Breast epithelium (tissue), 4 donors: ENCODE measurements around the gene MACROD2. TPM values are rescaled to one million over a fixed set of nuclear protein-coding genes. Genes with fewer than 3 reads are reported as not detected.

ENCODE experiments used
- DNase-seq, 2 donors: peaks; one replicate each; pipeline ENCODE4 v3.0.0-alpha.2; 2019; ENCODE audit warnings: low spot score in 2 of 2
- H3K27ac ChIP-seq, 2 donors: fragments of 200-600 bp; sonication (generic) in 1 of 2; one replicate each; pipeline ENCODE4 v1.5.1; 2016 to 2019; ENCODE audit warnings: mild to moderate bottlenecking in 1 of 2
- H3K27me3 ChIP-seq, 2 donors: fragments of 200-600 bp; sonication (generic) in 1 of 2; one replicate each; pipeline versions ENCODE4 v1.5.1 to v1.6.0; 2017 to 2019; ENCODE audit warnings: control low read depth in 1 of 2, mild to moderate bottlenecking in 1 of 2
- H3K36me3 ChIP-seq: fragments of 200-600 bp; one replicate; pipeline ENCODE4 v1.5.1; 2019
- H3K4me1 ChIP-seq, 2 donors: fragments of 200-600 bp; sonication (generic); one replicate each; pipeline ENCODE4 v1.5.1; 2016 to 2019; ENCODE audit warnings: control low read depth in 1 of 2
- H3K4me3 ChIP-seq, 3 donors: fragments of 200-600 bp; sonication (generic); 1 replicate in 2 of 3; 2 replicates in 1 of 3; pipeline ENCODE4 v1.5.1; 2016 to 2019; ENCODE audit warnings: mild to moderate bottlenecking in 3 of 3, moderate library complexity in 2 of 3
- H3K9me3 ChIP-seq, 2 donors: fragments of 200-600 bp; sonication (generic) in 1 of 2; one replicate each; pipeline ENCODE4 v1.5.1; 2016 to 2019; ENCODE audit warnings: control low read depth in 1 of 2
- POLR2A ChIP-seq: fragments of 450-650 bp; IDR thresholded peaks from one replicate; pipeline ENCODE4 v1.6.1; 2016; ENCODE audit warnings: antibody characterized with exemption, mild to moderate bottlenecking, moderate library complexity
- POLR2AphosphoS5 ChIP-seq, 3 donors: sonication (generic); formaldehyde crosslinking; IDR thresholded peaks; one replicate each; pipeline ENCODE4 v1.6.1; 2017; ENCODE audit warnings: antibody characterized with exemption in 3 of 3
- intact Hi-C: fragments of 100-400 bp; cut with DNase I; formaldehyde crosslinking; loops from one replicate; pipeline ENCODE4 v1.15.1; 2023; ENCODE audit warnings: low total_unique reads
- total RNA-seq, 3 donors: library from RNA; depleted of rRNA; stranded (reverse); fragments of >200 nt; gene quantifications; one replicate each; pipeline ENCODE4 v1.1.0, GENCODE V29; 2016
- TF ChIP-seq, protein P1 (sequence below), 3 donors: fragments of 450-650 bp; IDR thresholded peaks; one replicate each; pipeline ENCODE4 v1.5.1; 2016 to 2017; ENCODE audit warnings: antibody characterized with exemption in 3 of 3, mild to moderate bottlenecking in 3 of 3, moderate library complexity in 3 of 3

MACROD2 gene
- total RNA-seq, 3 donors from 2014 or later: 6.7 to 26.8 (median 8.8) TPM

DNA sequence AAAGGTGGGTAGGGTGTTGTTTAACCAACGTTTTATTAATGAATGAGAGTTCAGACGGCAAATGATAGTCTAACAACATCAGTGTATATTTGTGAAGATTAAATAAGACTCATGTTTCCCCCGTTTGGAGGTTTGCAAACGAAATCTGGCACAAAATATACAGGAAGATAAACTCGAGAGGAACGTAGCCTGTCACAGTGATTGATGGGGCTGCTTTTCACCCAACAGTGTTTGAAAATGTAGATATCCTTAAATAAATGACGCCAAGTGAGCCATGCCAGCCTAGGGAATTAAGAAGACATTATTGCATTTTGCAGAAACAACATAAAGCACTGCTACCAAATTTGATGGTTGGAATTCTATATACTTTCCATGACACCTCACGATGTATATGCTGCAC is 1038.6 kb downstream of the MACROD2 start:
- H3K36me3 ChIP-seq: no peaks in the 10 kb centered on the region
- no peaks in the 10 kb centered on the region for H3K4me1 ChIP-seq
- no peak for DNase-seq
- no peak overlapping the region for H3K4me3 ChIP-seq
- H3K27ac ChIP-seq: no peak overlapping the region
- no peaks in the 10 kb centered on the region for H3K9me3 ChIP-seq
- TF ChIP-seq, protein P1, sequence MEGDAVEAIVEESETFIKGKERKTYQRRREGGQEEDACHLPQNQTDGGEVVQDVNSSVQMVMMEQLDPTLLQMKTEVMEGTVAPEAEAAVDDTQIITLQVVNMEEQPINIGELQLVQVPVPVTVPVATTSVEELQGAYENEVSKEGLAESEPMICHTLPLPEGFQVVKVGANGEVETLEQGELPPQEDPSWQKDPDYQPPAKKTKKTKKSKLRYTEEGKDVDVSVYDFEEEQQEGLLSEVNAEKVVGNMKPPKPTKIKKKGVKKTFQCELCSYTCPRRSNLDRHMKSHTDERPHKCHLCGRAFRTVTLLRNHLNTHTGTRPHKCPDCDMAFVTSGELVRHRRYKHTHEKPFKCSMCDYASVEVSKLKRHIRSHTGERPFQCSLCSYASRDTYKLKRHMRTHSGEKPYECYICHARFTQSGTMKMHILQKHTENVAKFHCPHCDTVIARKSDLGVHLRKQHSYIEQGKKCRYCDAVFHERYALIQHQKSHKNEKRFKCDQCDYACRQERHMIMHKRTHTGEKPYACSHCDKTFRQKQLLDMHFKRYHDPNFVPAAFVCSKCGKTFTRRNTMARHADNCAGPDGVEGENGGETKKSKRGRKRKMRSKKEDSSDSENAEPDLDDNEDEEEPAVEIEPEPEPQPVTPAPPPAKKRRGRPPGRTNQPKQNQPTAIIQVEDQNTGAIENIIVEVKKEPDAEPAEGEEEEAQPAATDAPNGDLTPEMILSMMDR (IDR thresholded peaks at IDR 0.05): no peak
- no peak for TF ChIP-seq POLR2A
- TF ChIP-seq POLR2AphosphoS5 (IDR thresholded peaks at IDR 0.05): no peak
- intact Hi-C loops: no loop called here
- no peaks in the 10 kb centered on the region for H3K27me3 ChIP-seq

DNA sequence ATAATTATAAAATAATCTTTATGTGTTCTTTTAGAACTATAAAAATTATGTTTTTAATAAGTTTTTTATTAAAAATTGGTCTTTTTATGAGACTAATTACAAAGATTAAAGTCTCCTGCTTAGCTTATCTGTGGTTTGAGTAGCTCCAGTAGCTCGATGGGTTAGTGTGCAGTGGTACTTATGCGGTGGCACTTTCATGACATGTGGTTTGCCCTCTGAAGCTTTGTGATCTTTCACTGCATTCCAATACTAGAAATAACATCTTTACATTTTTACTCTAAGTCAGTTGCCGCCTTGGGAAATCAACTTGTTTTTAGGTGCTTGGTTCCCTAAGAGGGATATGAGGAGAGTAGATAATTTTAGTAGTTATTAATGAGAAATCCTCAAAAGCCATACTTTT is 1041.6 kb downstream of the MACROD2 start:
- intact Hi-C loops: no loop called here
- DNase-seq: no peak
- no peak overlapping the region for H3K27ac ChIP-seq

DNA sequence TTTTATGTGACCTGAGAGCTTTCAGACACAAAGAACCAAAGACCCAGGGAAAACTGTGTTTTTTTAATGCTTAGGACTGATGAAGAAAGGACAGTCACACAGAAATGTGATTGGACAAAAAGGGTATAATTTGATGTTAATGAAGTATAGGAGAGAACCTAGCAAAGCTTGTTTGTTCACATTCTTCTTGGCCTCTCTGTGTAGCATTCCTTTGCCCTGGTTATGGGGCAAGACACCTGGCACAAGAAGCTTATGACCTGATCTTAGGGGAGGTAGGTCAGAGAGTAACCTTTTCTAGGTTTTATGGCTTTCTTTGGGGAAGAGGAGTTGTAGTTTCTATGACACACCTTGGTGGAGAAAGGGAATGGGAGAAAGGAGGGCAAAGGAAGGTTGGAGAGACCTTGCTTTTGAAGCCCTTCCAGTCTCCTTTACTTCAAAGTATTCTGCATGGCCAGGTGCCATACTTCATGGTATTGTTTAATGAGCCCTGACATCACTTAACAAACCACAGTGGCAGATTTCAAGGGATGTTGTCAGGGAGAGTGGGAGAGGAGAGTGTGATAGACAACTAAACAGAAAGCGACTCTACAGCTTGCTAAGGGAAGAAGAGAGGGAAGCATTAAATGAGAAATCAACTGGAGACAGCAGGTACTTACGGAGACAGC is 1043.9 kb downstream of the MACROD2 start:
- H3K9me3 ChIP-seq: no peaks in the 10 kb centered on the region
- H3K4me3 ChIP-seq: no peak overlapping the region
- H3K36me3 ChIP-seq: no peaks in the 10 kb centered on the region
- H3K27me3 ChIP-seq: no peaks in the 10 kb centered on the region
- TF ChIP-seq POLR2A: no peak
- TF ChIP-seq, protein P1 (IDR thresholded peaks at IDR 0.05): no peak
- peak in 1 of 3 donors; percentile 72 for TF ChIP-seq POLR2AphosphoS5 (IDR thresholded peaks at IDR 0.05)
- peak overlapping the region; percentile 35 to 68 for H3K27ac ChIP-seq
- intact Hi-C loops: no loop called here
- peak in 1 of 2 donors; percentile 58 for DNase-seq
- H3K4me1 ChIP-seq: no peaks in the 10 kb centered on the region

More for the DNA sequence above, 1041.6 kb downstream of the MACROD2 start:
- Histone ChIP-seq H3K27me3 (no peaks in the 10 kb centered on the region), H3K9me3 (no peaks in the 10 kb centered on the region), H3K4me3 (no peak overlapping the region), H3K4me1 (no peaks in the 10 kb centered on the region), H3K36me3 (no peaks in the 10 kb centered on the region)
- TF ChIP-seq POLR2AphosphoS5 (IDR thresholded peaks at IDR 0.05) (no peak), POLR2A (no peak)
- TF ChIP-seq, protein P1 (IDR thresholded peaks at IDR 0.05): no peak

DNA sequence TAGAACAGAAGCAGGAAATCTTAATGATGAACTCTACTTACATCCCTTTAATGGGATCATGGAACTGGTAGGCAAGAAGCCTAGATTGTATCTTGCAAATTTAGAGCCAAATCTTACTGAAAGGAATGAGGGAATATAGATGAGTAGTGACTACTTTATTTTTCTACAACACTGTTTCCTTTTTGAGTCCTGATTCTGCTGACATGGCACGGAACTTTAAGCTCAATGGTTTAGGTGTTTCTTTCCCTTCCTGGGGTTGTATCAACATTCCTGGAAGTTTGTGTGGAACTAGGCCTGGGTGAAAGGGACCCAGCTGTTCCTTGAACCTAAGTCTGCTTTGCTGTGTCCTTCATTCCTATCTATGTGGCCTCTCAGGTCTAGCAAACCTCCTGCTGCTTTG is 1047.4 kb downstream of the MACROD2 start:
- intact Hi-C loops: no loop called here
- DNase-seq: no peak
- Histone ChIP-seq H3K4me3 (no peak overlapping the region), H3K27me3 (no peaks in the 10 kb centered on the region), H3K9me3 (no peaks in the 10 kb centered on the region), H3K27ac (no peak overlapping the region), H3K4me1 (no peaks in the 10 kb centered on the region), H3K36me3 (no peaks in the 10 kb centered on the region)
- TF ChIP-seq, protein P1 (IDR thresholded peaks at IDR 0.05): no peak
- TF ChIP-seq POLR2A: no peak

DNA sequence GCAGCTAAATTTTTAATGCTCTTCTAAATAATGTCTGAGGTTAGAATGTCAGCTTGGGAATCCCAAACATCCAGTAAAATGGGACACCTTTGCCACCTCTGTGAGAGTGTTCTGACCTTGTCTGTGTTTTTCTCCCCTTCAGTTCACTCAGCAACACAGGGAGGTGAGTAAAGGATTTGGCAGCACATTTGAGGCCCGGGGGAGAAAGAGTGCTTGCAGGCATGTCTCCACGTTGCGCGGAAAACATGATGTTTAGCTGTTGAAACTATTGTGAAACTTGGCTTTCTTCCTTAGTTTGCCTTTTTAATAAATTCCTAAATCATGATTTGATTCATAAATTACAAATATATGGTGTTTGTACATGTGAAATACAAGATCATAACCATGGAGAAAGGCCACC is 1049.9 kb downstream of the MACROD2 start:
- TF ChIP-seq POLR2A: no peak
- peak in 2 of 3 donors; percentile 65 to 74 for TF ChIP-seq POLR2AphosphoS5 (IDR thresholded peaks at IDR 0.05)
- H3K27ac ChIP-seq: peak overlapping the region; percentile 22 to 45
- H3K27me3 ChIP-seq: no peaks in the 10 kb centered on the region
- H3K9me3 ChIP-seq: no peaks in the 10 kb centered on the region
- intact Hi-C loops: no loop called here
- no peaks in the 10 kb centered on the region for H3K4me1 ChIP-seq
- H3K36me3 ChIP-seq: no peaks in the 10 kb centered on the region
- peak in 1 of 2 donors; percentile 88 for DNase-seq
- H3K4me3 ChIP-seq: no peak overlapping the region
